ENCODE results near the gene CNTN3. TPM values are rescaled to one million over a fixed set of nuclear protein-coding genes. Genes with fewer than 3 reads are reported as not detected.

Gene CNTN3
- total RNA-seq, 1 experiment from 2014 or later = not detected

DNA sequence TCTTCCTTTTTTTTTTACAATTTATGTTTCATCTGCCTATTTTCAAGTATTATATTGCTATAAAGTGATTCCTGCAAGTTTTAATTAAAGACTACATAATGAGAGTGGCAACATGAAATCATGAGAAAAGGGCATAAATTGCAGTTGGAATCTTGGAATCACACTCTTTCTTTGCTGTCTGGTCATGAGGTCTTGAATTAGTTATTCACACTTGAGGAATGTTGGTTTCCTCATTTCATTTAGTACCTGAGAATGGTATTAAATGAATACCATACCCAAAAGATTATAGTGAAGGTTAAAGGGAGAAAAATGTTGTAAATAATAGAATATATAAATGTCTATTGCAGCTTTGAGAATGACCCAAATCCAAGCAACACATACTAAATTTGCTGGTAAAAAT is 25.8 kb upstream of the CNTN3 start:
- BruUV-seq (replicated peaks) = no TSS peak
- Histone ChIP-seq H4K20me1 (ENCODE audit: low read length) (no peaks in the 10 kb centered on the region), H3K9ac (ENCODE audit: low read length) (no peak overlapping the region), H3F3A (ENCODE audit: low read length, unreplicated experiment) (no peaks in the 10 kb centered on the region), H3K36me3 (ENCODE audit: low read depth, low read length) (no peaks in the 10 kb centered on the region), H3K4me3 (ENCODE audit: low read length) (no peak overlapping the region), H3K27me3 (ENCODE audit: low read length) (no peaks in the 10 kb centered on the region), H3K79me2 (ENCODE audit: low read length) (no peaks in the 10 kb centered on the region), H3K4me2 (ENCODE audit: low read length) (no peak overlapping the region), H3K4me1 (ENCODE audit: insufficient read depth, low read length) (no peaks in the 10 kb centered on the region), H3K27ac (ENCODE audit: low read length) (no peak overlapping the region), H3K9me3 (ENCODE audit: low read length) (peaks cover 23% of the 10 kb centered on the region), H3K9me2 (replicated peaks; ENCODE audit: low read length) (no peaks in the 10 kb centered on the region), H2AFZ (ENCODE audit: low read length) (no peak overlapping the region)
- DNase-seq (no peak), ATAC-seq (no peak)
- ChIA-PET CTCF (no interaction called here), POLR2A (ENCODE audit: unreplicated experiment) (no interaction called here)
- intact Hi-C loops (cut with micrococcal nuclease) = no loop called here
- TF ChIP-seq, protein P1, sequence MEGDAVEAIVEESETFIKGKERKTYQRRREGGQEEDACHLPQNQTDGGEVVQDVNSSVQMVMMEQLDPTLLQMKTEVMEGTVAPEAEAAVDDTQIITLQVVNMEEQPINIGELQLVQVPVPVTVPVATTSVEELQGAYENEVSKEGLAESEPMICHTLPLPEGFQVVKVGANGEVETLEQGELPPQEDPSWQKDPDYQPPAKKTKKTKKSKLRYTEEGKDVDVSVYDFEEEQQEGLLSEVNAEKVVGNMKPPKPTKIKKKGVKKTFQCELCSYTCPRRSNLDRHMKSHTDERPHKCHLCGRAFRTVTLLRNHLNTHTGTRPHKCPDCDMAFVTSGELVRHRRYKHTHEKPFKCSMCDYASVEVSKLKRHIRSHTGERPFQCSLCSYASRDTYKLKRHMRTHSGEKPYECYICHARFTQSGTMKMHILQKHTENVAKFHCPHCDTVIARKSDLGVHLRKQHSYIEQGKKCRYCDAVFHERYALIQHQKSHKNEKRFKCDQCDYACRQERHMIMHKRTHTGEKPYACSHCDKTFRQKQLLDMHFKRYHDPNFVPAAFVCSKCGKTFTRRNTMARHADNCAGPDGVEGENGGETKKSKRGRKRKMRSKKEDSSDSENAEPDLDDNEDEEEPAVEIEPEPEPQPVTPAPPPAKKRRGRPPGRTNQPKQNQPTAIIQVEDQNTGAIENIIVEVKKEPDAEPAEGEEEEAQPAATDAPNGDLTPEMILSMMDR (conservative IDR thresholded peaks at IDR 0.05; ENCODE audit: low read depth, low read length) = no peak
- TF ChIP-seq EZH2 (IDR thresholded peaks at IDR 0.05; ENCODE audit: low read length, unreplicated experiment) (no peak), EZH2phosphoT487 (IDR thresholded peaks at IDR 0.05; ENCODE audit: borderline replicate concordance, low read length) (no peak)

DNA sequence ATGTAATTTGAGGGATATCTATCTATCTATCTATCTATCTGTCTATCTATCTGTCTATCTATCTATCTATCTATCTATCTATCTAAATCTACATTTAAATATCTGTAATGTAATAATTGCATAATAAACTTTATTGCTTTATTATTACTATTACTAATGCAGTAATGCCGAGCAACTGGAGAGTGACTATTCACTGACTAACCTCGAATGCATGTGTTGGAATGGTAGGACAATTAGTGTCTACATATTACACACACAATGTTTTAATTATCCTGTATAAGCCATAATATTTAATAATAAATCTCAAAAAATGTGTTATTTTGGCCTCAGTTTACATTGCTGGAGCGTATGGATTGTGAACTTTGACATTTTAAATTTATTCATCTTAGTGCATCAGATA is 25.2 kb upstream of the CNTN3 start:
- no peak for ATAC-seq
- H3K9ac ChIP-seq (ENCODE audit: low read length) = no peak overlapping the region

DNA sequence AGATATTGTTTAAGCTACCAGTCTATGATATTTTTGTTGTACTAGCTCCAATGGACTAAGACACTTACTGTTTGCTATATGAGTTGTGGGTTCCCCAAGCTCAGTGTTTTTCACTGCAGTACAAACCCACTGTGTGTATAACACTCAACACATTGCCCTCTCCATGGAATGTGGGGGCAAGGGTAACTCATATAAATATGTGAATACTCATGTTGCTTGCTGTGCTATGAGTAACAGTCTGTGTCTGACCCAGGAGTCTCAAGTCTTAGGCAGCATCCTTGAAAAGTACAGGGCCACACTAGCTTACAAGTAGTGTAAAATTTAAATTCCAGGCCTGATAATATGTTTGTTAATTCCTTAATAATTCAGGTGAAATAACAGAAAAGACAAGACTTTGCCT is 22.5 kb upstream of the CNTN3 start:
- Histone ChIP-seq H3K27ac (ENCODE audit: low read length) (no peak overlapping the region), H2AFZ (ENCODE audit: low read length) (no peak overlapping the region), H3K4me1 (ENCODE audit: insufficient read depth, low read length) (no peaks in the 10 kb centered on the region), H4K20me1 (ENCODE audit: low read length) (no peaks in the 10 kb centered on the region), H3K4me2 (ENCODE audit: low read length) (no peak overlapping the region), H3K9ac (ENCODE audit: low read length) (no peak overlapping the region), H3K36me3 (ENCODE audit: low read depth, low read length) (no peaks in the 10 kb centered on the region), H3K9me2 (replicated peaks; ENCODE audit: low read length) (no peaks in the 10 kb centered on the region), H3K27me3 (ENCODE audit: low read length) (no peaks in the 10 kb centered on the region), H3K9me3 (ENCODE audit: low read length) (peaks cover 20% of the 10 kb centered on the region; the same call in 1 of the 2 replicates), H3K4me3 (ENCODE audit: low read length) (no peak overlapping the region), H3K79me2 (ENCODE audit: low read length) (no peaks in the 10 kb centered on the region), H3F3A (ENCODE audit: low read length, unreplicated experiment) (no peaks in the 10 kb centered on the region)
- no peak for TF ChIP-seq EZH2 (IDR thresholded peaks at IDR 0.05; ENCODE audit: low read length, unreplicated experiment)
- no peak for TF ChIP-seq EZH2phosphoT487 (IDR thresholded peaks at IDR 0.05; ENCODE audit: borderline replicate concordance, low read length)
- ATAC-seq = no peak
- intact Hi-C loops (cut with micrococcal nuclease) = no loop called here
- DNase-seq = no peak
- BruUV-seq (replicated peaks) = no TSS peak
- CTCF ChIA-PET = no interaction called here
- POLR2A ChIA-PET (ENCODE audit: unreplicated experiment) = no interaction called here

More for the DNA sequence above, 25.2 kb upstream of the CNTN3 start:
- no peaks in the 10 kb centered on the region for H3K79me2 ChIP-seq (ENCODE audit: low read length)
- CTCF ChIA-PET = no interaction called here
- no peaks in the 10 kb centered on the region for H3K4me1 ChIP-seq (ENCODE audit: insufficient read depth, low read length)
- H3K4me2 ChIP-seq (ENCODE audit: low read length) = no peak overlapping the region
- H4K20me1 ChIP-seq (ENCODE audit: low read length) = no peaks in the 10 kb centered on the region
- POLR2A ChIA-PET (ENCODE audit: unreplicated experiment) = no interaction called here
- no peak overlapping the region for H3K27ac ChIP-seq (ENCODE audit: low read length)
- H2AFZ ChIP-seq (ENCODE audit: low read length) = no peak overlapping the region
- H3K4me3 ChIP-seq (ENCODE audit: low read length) = no peak overlapping the region
- intact Hi-C loops (cut with micrococcal nuclease) = no loop called here
- no peaks in the 10 kb centered on the region for H3K36me3 ChIP-seq (ENCODE audit: low read depth, low read length)
- TF ChIP-seq EZH2phosphoT487 (IDR thresholded peaks at IDR 0.05; ENCODE audit: borderline replicate concordance, low read length) = no peak
- TF ChIP-seq EZH2 (IDR thresholded peaks at IDR 0.05; ENCODE audit: low read length, unreplicated experiment) = no peak
- TF ChIP-seq, protein P1 (conservative IDR thresholded peaks at IDR 0.05; ENCODE audit: low read depth, low read length) = no peak
- no peak for DNase-seq
- peaks cover 23% of the 10 kb centered on the region for H3K9me3 ChIP-seq (ENCODE audit: low read length)
- no peaks in the 10 kb centered on the region for H3K9me2 ChIP-seq (replicated peaks; ENCODE audit: low read length)
- no peaks in the 10 kb centered on the region for H3K27me3 ChIP-seq (ENCODE audit: low read length)
- no TSS peak for BruUV-seq (replicated peaks)
- no peaks in the 10 kb centered on the region for H3F3A ChIP-seq (ENCODE audit: low read length, unreplicated experiment)

All from PC-3 (cell line).